ENCODE results near the gene CORO2B. TPM values are rescaled to one million over a fixed set of nuclear protein-coding genes. Genes with fewer than 3 reads are reported as not detected.

The CORO2B gene
- total and polyA plus RNA-seq, 2 of the 4 experiments (the other 2 are of a cell fraction): 9.3 to 39.3 TPM

DNA sequence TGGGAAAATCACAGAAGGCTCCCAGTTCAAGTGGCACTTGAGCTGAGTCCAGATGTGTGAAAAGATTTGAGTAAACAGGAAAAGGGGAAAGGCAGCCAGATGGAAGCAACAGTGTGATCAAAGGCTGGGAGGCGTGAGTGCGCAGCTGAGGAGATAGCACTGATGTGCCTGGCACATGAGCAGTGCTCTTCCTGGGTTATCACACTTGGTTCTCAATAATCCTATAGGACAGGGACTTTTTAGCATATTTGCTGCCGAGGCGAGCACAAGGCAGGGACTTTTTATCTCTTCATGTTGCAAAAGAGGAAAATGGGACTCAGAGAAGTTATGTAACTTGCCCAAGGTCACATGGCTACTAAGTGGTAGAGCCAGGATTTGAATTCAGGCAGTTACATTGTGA, 39.6 kb downstream of the CORO2B start:
- dilution Hi-C loops (cut with HindIII; ENCODE audit: low sequenced_read_pairs, unreplicated experiment): no loop called here

More for the DNA sequence above, 39.6 kb downstream of the CORO2B start:
- CTCF ChIA-PET: no interaction called here
- H3K36me3 ChIP-seq (ENCODE audit: control insufficient read depth, insufficient read depth, low read length): no peaks in the 10 kb centered on the region
- 80% methylated on average over 1 of the region's 4 CpGs; no CpG with 5 or more reads in 1 of the 2 experiments for WGBS, 2 experiments (ENCODE audit: extremely low coverage in 2 of 2, insufficient read length in 1 of 2)
- peaks cover 27 to 79% of the 10 kb centered on the region in 2 experiments for H3K79me1 ChIP-seq (ENCODE audit: low read depth in 1 of 2, low read length in 2 of 2)
- no peak overlapping the region for H3K4me3 ChIP-seq (ENCODE audit: insufficient read depth, low read depth, low read length)
- H2BK20ac ChIP-seq (ENCODE audit: low read depth, low read length): peak overlapping the region; percentile 0; the same call in 1 of the 2 replicates
- H4K5ac ChIP-seq (ENCODE audit: low read depth, low read length): no peak overlapping the region
- no peak for ATAC-seq (ENCODE audit: low read depth)
- intact Hi-C loops (cut with micrococcal nuclease): no loop called here
- H3K9me1 ChIP-seq (ENCODE audit: insufficient read depth, low read length): peaks cover 30% of the 10 kb centered on the region
- 0 out of 2 replicates have a peak overlapping the region, but pooled peaks have one; percentile 0 for H3K18ac ChIP-seq (ENCODE audit: low read depth, low read length)
- H3K56ac ChIP-seq (ENCODE audit: extremely low read depth, insufficient read depth, low read length): no peak overlapping the region
- no peaks in the 10 kb centered on the region for H3K9me3 ChIP-seq (ENCODE audit: control insufficient read depth, insufficient read depth, low read length)
- DNase-seq: no peak
- no peak overlapping the region for H3K9ac ChIP-seq (ENCODE audit: low read depth, low read length)
- peaks cover 37% of the 10 kb centered on the region for H3K4me1 ChIP-seq (ENCODE audit: control insufficient read depth, insufficient read depth, low read length)
- H3K27me3 ChIP-seq (ENCODE audit: control insufficient read depth, insufficient read depth, low read length): no peaks in the 10 kb centered on the region
- in situ Hi-C loops (cut with MboI; ENCODE audit: low sequenced_read_pairs): no loop called here
- H2AK9ac ChIP-seq (replicated peaks; ENCODE audit: low read depth, low read length, poor library complexity): no peak overlapping the region
- no TSS peak for BruUV-seq (replicated peaks)
- no peak overlapping the region for H3K23ac ChIP-seq (ENCODE audit: low read depth, low read length)
- H3K4me2 ChIP-seq (ENCODE audit: low read depth, low read length): no peak overlapping the region
- POLR2A ChIA-PET (ENCODE audit: unreplicated experiment): interaction anchor here (0.6 kb wide), 1 partner anchor 12 kb away, joined by 3 read pairs; no protein-coding TSS in a partner anchor
- peaks cover 3% of the 10 kb centered on the region; the same call in 1 of the 2 replicates for H4K20me1 ChIP-seq (ENCODE audit: insufficient read depth, low read length)
- H2BK5ac ChIP-seq (ENCODE audit: low read depth, low read length, poor library complexity, severe bottlenecking): no peak overlapping the region
- peak overlapping the region; percentile 45; the same call in 1 of the 3 replicates for H2BK15ac ChIP-seq (ENCODE audit: low read depth, low read length)
- no peak overlapping the region for H2AFZ ChIP-seq (replicated peaks; ENCODE audit: low read length, poor library complexity)
- H4K91ac ChIP-seq (ENCODE audit: insufficient read depth, low read depth, low read length): peak overlapping the region; percentile 19; the same call in 1 of the 2 replicates
- peak overlapping the region; percentile 54 for H2AK5ac ChIP-seq (ENCODE audit: low read depth, low read length)
- TF ChIP-seq CHD1 (IDR thresholded peaks at IDR 0.05; ENCODE audit: low read depth, low read length): no peak
- no peak for TF ChIP-seq FOS (IDR thresholded peaks at IDR 0.05; ENCODE audit: low read depth, low read length)
- peak; percentile 52; the same call in 1 of the 2 replicates for TF ChIP-seq BHLHE40 (IDR thresholded peaks at IDR 0.05; ENCODE audit: low read depth, low read length)
- peak; percentile 38; the same call in 1 of the 2 replicates for TF ChIP-seq CEBPB (IDR thresholded peaks at IDR 0.05; ENCODE audit: low read depth, low read length)
- TF ChIP-seq RFX5 (IDR thresholded peaks at IDR 0.05; ENCODE audit: low read depth, low read length): no peak
- TF ChIP-seq CTCF (conservative IDR thresholded peaks at IDR 0.05; ENCODE audit: low read depth, low read length): no peak
- TF ChIP-seq, protein P1, sequence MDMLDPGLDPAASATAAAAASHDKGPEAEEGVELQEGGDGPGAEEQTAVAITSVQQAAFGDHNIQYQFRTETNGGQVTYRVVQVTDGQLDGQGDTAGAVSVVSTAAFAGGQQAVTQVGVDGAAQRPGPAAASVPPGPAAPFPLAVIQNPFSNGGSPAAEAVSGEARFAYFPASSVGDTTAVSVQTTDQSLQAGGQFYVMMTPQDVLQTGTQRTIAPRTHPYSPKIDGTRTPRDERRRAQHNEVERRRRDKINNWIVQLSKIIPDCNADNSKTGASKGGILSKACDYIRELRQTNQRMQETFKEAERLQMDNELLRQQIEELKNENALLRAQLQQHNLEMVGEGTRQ (IDR thresholded peaks at IDR 0.05; ENCODE audit: low read depth, low read length): no peak
- no peak overlapping the region for H3K27ac ChIP-seq (ENCODE audit: insufficient read depth, low read length)
- no peak overlapping the region; a peak in 1 of 4 replicates for H4K8ac ChIP-seq (ENCODE audit: low read depth in 2 of 2, low read length in 2 of 2)
- no peak overlapping the region for H3K14ac ChIP-seq (replicated peaks; ENCODE audit: low read depth, low read length)
- H3K4ac ChIP-seq (ENCODE audit: low read depth, low read length): peak overlapping the region; percentile 2; the same call in 1 of the 2 replicates
- peak overlapping the region; percentile 17; the same call in 1 of the 2 replicates for H2BK120ac ChIP-seq (ENCODE audit: low read depth, low read length)
